ENCODE measurements around the gene SART3. TPM values are rescaled to one million over a fixed set of nuclear protein-coding genes. Genes with fewer than 3 reads are reported as not detected.

The SART3 gene
- total RNA-seq, 6 experiments from 2014 or later: 33.8 to 36.3 (median 34.8) TPM

- Mint-ChIP-seq H3K27ac (peak overlapping the region; percentile 66), H3K4me3 (no peak overlapping the region), H3K27me3 (ENCODE audit: insufficient read depth) (peaks cover 3% of the 10 kb centered on the region; the same call in 1 of the 2 replicates), H3K36me3 (ENCODE audit: low read depth) (peaks cover 17% of the 10 kb centered on the region; the same call in 1 of the 2 replicates), H3K4me1 (ENCODE audit: low read depth) (peaks cover 45% of the 10 kb centered on the region), H3K9me3 (no peaks in the 10 kb centered on the region)
- no peak for DNase-seq
- TF ChIP-seq CTCF (IDR thresholded peaks at IDR 0.05): no peak
Observed at GRCh38 chr12:108566452-108566851, 5.5 kb upstream of the SART3 start.

- Mint-ChIP-seq H3K36me3 (ENCODE audit: low read depth) (peaks cover 17% of the 10 kb centered on the region), H3K27ac (peak overlapping the region; percentile 66), H3K27me3 (ENCODE audit: insufficient read depth) (peaks cover 3% of the 10 kb centered on the region; the same call in 1 of the 2 replicates), H3K9me3 (no peaks in the 10 kb centered on the region), H3K4me1 (ENCODE audit: low read depth) (peaks cover 45% of the 10 kb centered on the region), H3K4me3 (peak overlapping the region; percentile 7; the same call in 1 of the 2 replicates)
- peak; percentile 80 for DNase-seq
- no peak for TF ChIP-seq CTCF (IDR thresholded peaks at IDR 0.05)
Observed at GRCh38 chr12:108565976-108566375, 5.0 kb upstream of the SART3 start.

GRCh38 chr12:108565146-108565545 is 4.2 kb upstream of the SART3 start:
- peaks cover 20% of the 10 kb centered on the region for H3K36me3 Mint-ChIP-seq (ENCODE audit: low read depth)
- peaks cover 46% of the 10 kb centered on the region for H3K4me1 Mint-ChIP-seq (ENCODE audit: low read depth)
- no peak overlapping the region for H3K27ac Mint-ChIP-seq
- H3K4me3 Mint-ChIP-seq: no peak overlapping the region
- no peak for DNase-seq
- no peak for TF ChIP-seq CTCF (IDR thresholded peaks at IDR 0.05)
- H3K27me3 Mint-ChIP-seq (ENCODE audit: insufficient read depth): peaks cover 3% of the 10 kb centered on the region; the same call in 1 of the 2 replicates
- no peaks in the 10 kb centered on the region for H3K9me3 Mint-ChIP-seq

- no peak overlapping the region for H3K4me3 Mint-ChIP-seq
- no peak for TF ChIP-seq CTCF (IDR thresholded peaks at IDR 0.05)
- H3K27me3 Mint-ChIP-seq (ENCODE audit: insufficient read depth): peaks cover 3% of the 10 kb centered on the region; the same call in 1 of the 2 replicates
- no peak for DNase-seq
- H3K36me3 Mint-ChIP-seq (ENCODE audit: low read depth): peaks cover 20% of the 10 kb centered on the region
- no peaks in the 10 kb centered on the region for H3K9me3 Mint-ChIP-seq
- no peak overlapping the region for H3K27ac Mint-ChIP-seq
- H3K4me1 Mint-ChIP-seq (ENCODE audit: low read depth): peaks cover 50% of the 10 kb centered on the region
Observed at GRCh38 chr12:108564724-108565123, 3.8 kb upstream of the SART3 start.

GRCh38 chr12:108563804-108564151 is 2.8 kb upstream of the SART3 start:
- H3K27ac Mint-ChIP-seq: peak overlapping the region; percentile 99; the same call in 1 of the 2 replicates

More at GRCh38 chr12:108563804-108564151, 2.8 kb upstream of the SART3 start:
- peak; percentile 58; the same call in 1 of the 2 replicates for TF ChIP-seq CTCF (IDR thresholded peaks at IDR 0.05)
- Mint-ChIP-seq H3K27me3 (ENCODE audit: insufficient read depth) (peaks cover 3% of the 10 kb centered on the region; the same call in 1 of the 2 replicates), H3K9me3 (no peaks in the 10 kb centered on the region), H3K36me3 (ENCODE audit: low read depth) (peaks cover 17% of the 10 kb centered on the region), H3K4me1 (ENCODE audit: low read depth) (peaks cover 54% of the 10 kb centered on the region), H3K4me3 (peak overlapping the region; percentile 99)
- no peak for DNase-seq
